Activated T-cell treated with anti-CD3 and anti-CD28 coated beads for 48 hours (primary cell): ENCODE data around the gene KCTD13.
"Not testable (repeated sequence)": the region's sequence is repeated elsewhere in the genome, so short reads cannot be mapped to it uniquely, and the experiment has no call there.

ENCODE experiments used
- DNase-seq: peaks from one replicate; pipeline ENCODE4 v3.0.0-alpha.2; 2020; ENCODE audit warnings: low read depth

KCTD13 gene

GRCh38 chr16:29877266-29877961 is 48.6 kb downstream of the KCTD13 start:
- DNase-seq = peak; percentile 72

GRCh38 chr16:29876594-29877249 is 49.3 kb downstream of the KCTD13 start:
- DNase-seq = peak; percentile 35

GRCh38 chr16:29876217-29876593 is 49.8 kb downstream of the KCTD13 start:
- DNase-seq = no peak

- DNase-seq = no peak
Observed at GRCh38 chr16:29875206-29875605, 50.8 kb downstream of the KCTD13 start.

- DNase-seq = no peak
Observed at GRCh38 chr16:29873319-29873718, 52.7 kb downstream of the KCTD13 start.

GRCh38 chr16:29871822-29872546 is 54.0 kb downstream of the KCTD13 start:
- no peak for DNase-seq

- not testable (repeated sequence) for DNase-seq
Observed at GRCh38 chr16:29869067-29869466, 57.0 kb downstream of the KCTD13 start.

- no peak for DNase-seq
Observed at GRCh38 chr16:29868396-29869009, 57.5 kb downstream of the KCTD13 start.

- no peak for DNase-seq
Observed at GRCh38 chr16:29864205-29864604, 61.8 kb downstream of the KCTD13 start.

GRCh38 chr16:29863669-29863984 is 62.4 kb downstream of the KCTD13 start:
- no peak for DNase-seq

GRCh38 chr16:29862884-29863668 is 63.0 kb downstream of the KCTD13 start, which contains the start of gene CDIPT:
CDIPT (minus strand) TSS chr16:29863226; CDS start chr16:29862857, 369 bp downstream.
- peak; percentile 89 for DNase-seq

- DNase-seq = no peak
Observed at GRCh38 chr16:29862383-29862883, 63.6 kb downstream of the KCTD13 start.

GRCh38 chr16:29860218-29860617 is 65.8 kb downstream of the KCTD13 start:
- DNase-seq = no peak

- no peak for DNase-seq
Observed at GRCh38 chr16:29858974-29859373, 67.1 kb downstream of the KCTD13 start.

GRCh38 chr16:29858149-29858849 is 67.7 kb downstream of the KCTD13 start:
- DNase-seq = no peak

- DNase-seq = no peak
Observed at GRCh38 chr16:29857133-29857760, 68.8 kb downstream of the KCTD13 start.
